Urothelium cell line (cell line): ENCODE results near the gene CIB1.
A peak's percentile ranks its signal among the peaks of the same experiment; 100 is the strongest.
"Not testable (repeated sequence)": the region's sequence is repeated elsewhere in the genome, so short reads cannot be mapped to it uniquely, and the experiment has no call there.

Source experiments
- DNase-seq: peaks from one replicate; pipeline ENCODE4 v3.0.0; 2011; ENCODE audit warnings: low spot score, mixed read lengths
- FAIRE-seq: peaks from 2 replicates; lab custom pipeline; 2011; peaks lifted over from hg19 to GRCh38; lab: Jason Lieb, UNC

CIB1 gene

DNA sequence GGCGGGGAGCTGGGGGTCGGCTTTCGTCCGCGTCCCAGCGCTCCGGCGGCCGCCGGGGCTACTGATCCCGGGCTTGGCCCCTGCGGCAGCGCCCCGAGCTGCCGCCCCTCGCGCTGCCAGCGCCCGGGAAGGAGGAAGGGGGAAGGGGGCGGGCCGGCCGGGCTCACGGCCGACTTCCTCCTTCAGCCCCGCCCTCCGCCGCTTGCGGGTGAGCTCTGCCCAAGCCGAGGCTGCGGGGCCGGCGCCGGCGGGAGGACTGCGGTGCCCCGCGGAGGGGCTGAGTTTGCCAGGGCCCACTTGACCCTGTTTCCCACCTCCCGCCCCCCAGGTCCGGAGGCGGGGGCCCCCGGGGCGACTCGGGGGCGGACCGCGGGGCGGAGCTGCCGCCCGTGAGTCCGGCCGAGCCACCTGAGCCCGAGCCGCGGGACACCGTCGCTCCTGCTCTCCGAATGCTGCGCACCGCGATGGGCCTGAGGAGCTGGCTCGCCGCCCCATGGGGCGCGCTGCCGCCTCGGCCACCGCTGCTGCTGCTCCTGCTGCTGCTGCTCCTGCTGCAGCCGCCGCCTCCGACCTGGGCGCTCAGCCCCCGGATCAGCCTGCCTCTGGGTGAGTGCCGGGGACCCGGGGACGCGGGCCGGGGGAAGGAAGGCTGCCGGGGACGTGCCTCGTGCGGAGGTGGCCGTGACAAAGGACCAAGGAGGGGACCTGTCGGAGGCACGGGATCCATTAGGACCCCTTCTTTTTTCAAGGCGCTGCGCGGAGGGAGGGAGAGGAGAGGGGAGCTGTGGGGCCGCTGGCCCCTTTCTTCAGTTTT is 32.4 kb downstream of the CIB1 start, which contains the start of gene SEMA4B:
TSS of gene SEMA4B (plus strand) at position 201 of the 814 bp plus-strand sequence. CDS start at position 450, 249 bp downstream.
- no peak for FAIRE-seq
- peak; percentile 89 for DNase-seq

- DNase-seq (no peak), FAIRE-seq (no peak)
Observed at GRCh38 chr15:90200534-90201129, 33.1 kb downstream of the CIB1 start.

DNA sequence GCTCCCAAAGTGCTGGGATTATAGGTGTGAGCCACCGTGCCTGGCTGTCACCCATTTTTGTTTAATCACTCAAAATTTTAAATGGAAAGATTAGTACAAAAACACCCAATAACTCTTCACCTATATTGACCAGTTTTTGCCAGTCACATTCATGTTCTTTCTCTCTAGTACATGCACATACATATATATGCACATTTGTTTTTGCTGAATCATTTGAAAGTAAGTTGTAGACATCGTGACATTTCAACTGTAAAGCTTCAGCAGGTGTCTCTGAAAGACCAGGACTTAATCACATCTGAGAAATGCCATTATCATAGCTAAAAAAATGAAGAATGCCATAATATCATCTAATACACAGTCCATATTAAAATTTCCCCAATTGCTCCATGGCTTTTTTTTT is 39.1 kb downstream of the CIB1 start:
- DNase-seq = no peak
- FAIRE-seq = no peak

DNA sequence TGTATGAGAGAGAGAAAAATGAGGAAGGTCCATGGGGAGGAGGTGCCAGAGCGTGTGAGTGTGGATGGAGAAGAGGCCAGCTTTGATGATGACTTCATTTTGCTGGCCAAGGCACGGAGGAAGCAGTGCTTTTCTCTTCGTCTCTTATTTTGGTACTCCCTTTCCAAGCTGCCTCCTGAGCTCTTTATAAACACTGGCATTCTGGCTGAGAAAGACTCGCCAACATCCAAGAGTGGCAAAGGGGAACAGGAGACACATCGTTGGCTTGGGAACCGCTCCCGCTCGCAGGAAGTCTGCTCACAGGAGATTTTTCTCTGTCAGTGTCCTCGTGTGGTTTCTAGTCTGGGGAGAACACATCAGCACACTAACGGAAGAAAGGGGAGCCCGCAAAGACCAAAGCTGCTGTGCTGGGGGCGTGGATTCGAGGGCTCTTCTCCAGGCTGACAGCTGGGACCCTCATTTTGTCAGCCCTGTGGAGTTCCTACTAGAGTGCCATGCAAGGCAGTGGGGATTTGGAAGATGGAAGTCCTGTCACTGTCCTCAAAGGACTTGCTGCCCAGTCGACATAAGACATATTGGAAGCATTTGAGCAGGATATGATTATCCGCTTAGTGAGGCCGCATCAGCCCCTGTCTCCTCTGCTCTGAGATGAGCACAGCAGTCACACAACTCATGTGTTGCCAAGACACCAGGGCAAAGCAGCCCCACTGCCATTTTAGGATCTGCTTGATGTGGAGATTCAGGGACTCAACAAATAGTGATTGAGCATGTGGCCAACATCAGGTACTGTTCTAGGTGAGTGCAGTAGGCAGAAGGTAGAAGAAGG is 40.6 kb downstream of the CIB1 start:
- FAIRE-seq (no peak), DNase-seq (no peak)

- FAIRE-seq (no peak), DNase-seq (peak; percentile 26)
Observed at GRCh38 chr15:90191794-90192509, 41.8 kb downstream of the CIB1 start.

GRCh38 chr15:90191344-90191687 is 42.4 kb downstream of the CIB1 start:
- FAIRE-seq = no peak
- no peak for DNase-seq

GRCh38 chr15:90190606-90191343 is 43.0 kb downstream of the CIB1 start:
- no peak for DNase-seq
- no peak for FAIRE-seq

- DNase-seq (no peak), FAIRE-seq (no peak)
Observed at GRCh38 chr15:90189781-90190467, 43.8 kb downstream of the CIB1 start.

DNA sequence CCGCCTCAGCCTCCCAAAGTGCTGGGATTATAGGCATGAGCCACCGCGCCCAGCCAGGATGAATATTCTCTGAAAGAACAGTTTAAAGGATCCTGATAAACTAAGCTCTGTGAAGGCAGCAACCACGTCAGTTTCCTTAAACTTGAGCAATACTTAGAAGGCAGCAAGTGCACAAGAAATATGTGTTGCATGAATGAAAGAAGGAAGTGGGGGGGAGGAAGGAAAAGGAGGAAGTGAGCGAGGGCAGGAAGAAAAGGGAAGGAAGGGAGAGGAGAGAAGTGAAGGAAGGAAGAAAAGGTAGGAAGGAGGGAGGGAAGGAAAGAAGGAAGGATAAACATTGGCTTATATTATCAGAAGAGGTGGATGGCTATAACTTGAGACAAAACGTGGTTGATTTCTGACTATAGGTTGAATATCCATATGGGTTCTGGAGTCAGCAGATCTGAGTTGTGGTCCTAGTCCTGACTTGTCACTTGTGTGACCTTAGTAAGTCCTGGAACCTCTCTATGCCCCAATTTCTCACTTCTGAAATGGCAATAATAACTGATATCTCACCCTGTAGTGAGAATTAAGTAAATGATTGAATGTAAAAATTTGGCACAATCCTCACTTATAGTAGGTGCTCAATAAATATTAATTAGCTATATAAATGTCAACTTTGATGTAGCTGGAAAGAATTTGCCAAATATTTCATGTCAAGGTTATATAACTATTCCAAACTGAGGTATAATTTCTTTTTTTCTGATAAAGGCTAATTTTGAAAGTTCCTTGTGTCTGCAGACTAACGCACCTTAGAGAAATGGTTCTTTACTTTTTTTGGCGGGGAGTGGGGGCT is 44.6 kb downstream of the CIB1 start:
- FAIRE-seq (no peak), DNase-seq (no peak)

- DNase-seq, FAIRE-seq: not testable (repeated sequence)
Observed at GRCh38 chr15:90188065-90188464, 45.7 kb downstream of the CIB1 start.

GRCh38 chr15:90187257-90187868 is 46.4 kb downstream of the CIB1 start:
- DNase-seq (no peak), FAIRE-seq (no peak)

DNA sequence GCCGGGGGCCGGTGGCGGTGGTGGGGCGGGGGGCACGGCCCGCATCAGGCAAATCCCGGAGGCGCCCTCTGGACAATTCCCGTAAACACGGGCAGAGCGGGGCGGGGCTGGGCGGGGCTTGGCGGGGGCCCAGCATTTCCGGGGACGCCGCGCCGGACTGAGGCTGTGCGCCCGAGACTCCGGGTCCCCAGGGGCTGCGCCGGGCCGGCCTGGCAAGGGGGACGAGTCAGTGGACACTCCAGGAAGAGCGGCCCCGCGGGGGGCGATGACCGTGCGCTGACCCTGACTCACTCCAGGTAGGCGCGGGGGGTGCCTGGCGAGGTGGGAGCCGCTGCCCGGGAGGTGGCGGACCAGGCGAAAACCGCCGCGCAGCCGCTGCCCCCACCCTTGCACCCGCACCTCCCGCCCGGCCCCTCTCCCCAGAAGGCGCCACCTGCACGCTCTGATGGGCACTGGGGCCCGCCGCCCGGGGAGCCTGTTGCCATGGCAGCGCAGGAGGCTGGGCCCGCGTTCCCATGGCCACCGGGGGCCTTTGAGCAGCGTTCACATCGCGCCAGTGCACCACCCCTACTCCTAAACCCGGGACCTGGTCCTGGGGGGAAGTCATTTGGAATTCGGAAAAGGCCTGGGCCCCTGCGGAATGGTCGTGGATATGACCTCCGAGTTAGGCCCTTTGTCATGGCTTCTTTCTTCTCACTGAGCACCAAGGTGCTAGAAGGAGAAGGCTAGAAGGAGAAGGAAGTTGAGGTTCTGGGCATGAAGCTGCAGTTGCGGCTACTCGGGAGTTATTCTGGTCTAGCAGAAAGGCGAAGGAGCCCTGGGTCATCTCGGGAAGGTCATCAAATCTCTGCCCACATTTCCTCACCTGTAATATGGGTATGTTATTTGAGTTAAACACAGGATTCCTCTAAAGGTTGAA is 48.7 kb downstream of the CIB1 start:
- DNase-seq (peak; percentile 89), FAIRE-seq (no peak)

DNA sequence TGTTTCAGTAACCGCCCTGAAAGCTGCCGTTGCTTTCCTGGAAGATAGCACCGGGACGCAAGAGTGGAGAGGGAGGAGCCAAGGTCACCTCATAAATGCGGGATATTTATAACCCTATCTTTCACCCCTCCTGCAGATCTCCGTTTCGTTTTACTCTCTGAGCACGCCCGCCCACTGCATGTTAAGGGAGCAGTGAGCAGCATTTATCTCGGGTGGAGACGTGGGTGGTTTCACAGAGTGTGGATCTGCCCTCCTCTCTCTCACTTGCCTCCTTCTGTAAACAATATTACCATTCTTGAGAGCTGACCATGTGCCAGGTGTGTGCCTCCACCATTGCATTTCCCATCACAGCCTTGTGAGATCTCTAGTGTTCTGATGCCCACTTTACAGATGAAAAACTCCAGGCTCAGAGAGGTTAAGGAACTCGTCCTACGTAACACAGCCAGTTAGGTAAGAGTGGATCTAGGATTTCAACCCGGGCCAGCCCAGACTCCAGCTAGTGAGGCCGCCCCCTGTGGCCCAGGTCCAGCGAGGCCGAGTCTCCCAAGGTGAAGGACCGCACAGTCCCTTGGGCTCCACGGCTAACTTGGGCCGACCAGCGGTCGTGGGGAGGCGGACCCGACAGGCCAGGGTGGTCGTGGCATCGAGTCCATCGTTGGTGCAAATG is 49.5 kb downstream of the CIB1 start:
- FAIRE-seq (no peak), DNase-seq (peak; percentile 74)

GRCh38 chr15:90181776-90182175 is 52.0 kb downstream of the CIB1 start:
- DNase-seq = no peak
- no peak for FAIRE-seq
